SH-SY5Y (cell line): Measurements from ENCODE around the gene CSPG4.

ENCODE experiments used
- GATA2 ChIP-seq: IDR thresholded peaks from 2 replicates; pipeline ENCODE4 v1.6.1; 2011; ENCODE audit warnings: mild to moderate bottlenecking, low read depth, low read length
- GATA3 ChIP-seq: IDR thresholded peaks from 2 replicates; pipeline ENCODE4 v1.6.1; 2011; ENCODE audit warnings: low read depth, mild to moderate bottlenecking, low read length, moderate library complexity

CSPG4 gene

GRCh38 chr15:75685195-75685594 lies 27.5 kb downstream of the CSPG4 start:
- no peak for TF ChIP-seq GATA3
- TF ChIP-seq GATA2: no peak

GRCh38 chr15:75684648-75685047 lies 28.0 kb downstream of the CSPG4 start:
- TF ChIP-seq GATA2: no peak
- TF ChIP-seq GATA3: no peak

- TF ChIP-seq GATA3 (no peak), GATA2 (no peak)
These were observed 30.2 kb downstream of the CSPG4 start for GRCh38 chr15:75682181-75683135.

- no peak for TF ChIP-seq GATA3
- no peak for TF ChIP-seq GATA2
These were observed 32.5 kb downstream of the CSPG4 start for GRCh38 chr15:75680007-75680789.

GRCh38 chr15:75677465-75678323 lies 35.0 kb downstream of the CSPG4 start:
- TF ChIP-seq GATA3 (no peak), GATA2 (no peak)

- no peak for TF ChIP-seq GATA2
- TF ChIP-seq GATA3: no peak
These were observed 35.8 kb downstream of the CSPG4 start for GRCh38 chr15:75676688-75677464.

- no peak for TF ChIP-seq GATA3
- no peak for TF ChIP-seq GATA2
These were observed 36.9 kb downstream of the CSPG4 start for GRCh38 chr15:75675579-75676404.

- TF ChIP-seq GATA2: no peak
- TF ChIP-seq GATA3: no peak
These were observed 38.3 kb downstream of the CSPG4 start for GRCh38 chr15:75674366-75674765.

GRCh38 chr15:75673426-75674235 lies 39.0 kb downstream of the CSPG4 start:
- TF ChIP-seq GATA3 (no peak), GATA2 (no peak)

GRCh38 chr15:75672646-75673425 lies 39.8 kb downstream of the CSPG4 start:
- TF ChIP-seq GATA2 (no peak), GATA3 (no peak)

GRCh38 chr15:75671730-75672602 lies 40.7 kb downstream of the CSPG4 start:
- TF ChIP-seq GATA3: no peak
- no peak for TF ChIP-seq GATA2
